ENCODE measurements around the gene IPP.
"Not testable (repeated sequence)": the region's sequence is repeated elsewhere in the genome, so short reads cannot be mapped to it uniquely, and the experiment has no call there.

Gene IPP

DNA sequence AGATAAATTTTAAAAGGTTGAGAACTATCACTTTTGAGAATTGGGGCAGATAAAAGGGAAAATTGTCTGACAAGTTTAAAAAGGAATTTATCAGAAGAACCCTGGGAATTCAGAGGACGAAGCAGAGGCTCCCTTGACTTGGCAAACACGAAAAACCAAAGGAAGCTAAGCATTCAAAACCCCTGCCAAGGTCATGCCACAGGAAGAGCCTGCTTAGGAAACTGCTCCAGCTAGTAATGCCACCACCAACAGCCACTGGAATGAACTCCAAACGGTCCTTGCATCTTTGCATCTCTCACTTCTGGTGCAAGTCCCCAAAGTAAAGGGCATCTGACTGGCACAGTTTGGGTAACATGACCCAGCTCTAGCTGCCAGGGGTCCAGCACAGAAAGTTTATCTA is 71.3 kb downstream of the IPP start:
- DNase-seq = no peak

DNA sequence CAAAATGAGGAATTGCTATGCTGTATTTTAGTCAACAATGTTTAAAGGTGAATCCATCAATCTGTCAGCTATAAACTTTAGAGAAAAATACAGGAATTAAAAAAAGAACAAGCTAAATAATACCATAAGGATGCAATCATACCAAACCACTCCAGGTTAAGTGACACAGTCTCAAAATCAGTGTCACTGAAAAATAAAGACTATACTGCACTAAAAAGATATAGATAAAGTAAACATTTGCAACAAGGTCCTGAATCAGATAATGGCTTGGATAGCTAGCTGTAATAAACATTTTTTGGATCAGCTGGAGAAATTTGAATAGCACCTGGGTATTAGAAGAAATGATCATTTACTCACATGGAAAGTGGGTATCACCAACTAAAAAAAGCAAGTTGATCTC is 72.0 kb downstream of the IPP start:
- DNase-seq = no peak

DNA sequence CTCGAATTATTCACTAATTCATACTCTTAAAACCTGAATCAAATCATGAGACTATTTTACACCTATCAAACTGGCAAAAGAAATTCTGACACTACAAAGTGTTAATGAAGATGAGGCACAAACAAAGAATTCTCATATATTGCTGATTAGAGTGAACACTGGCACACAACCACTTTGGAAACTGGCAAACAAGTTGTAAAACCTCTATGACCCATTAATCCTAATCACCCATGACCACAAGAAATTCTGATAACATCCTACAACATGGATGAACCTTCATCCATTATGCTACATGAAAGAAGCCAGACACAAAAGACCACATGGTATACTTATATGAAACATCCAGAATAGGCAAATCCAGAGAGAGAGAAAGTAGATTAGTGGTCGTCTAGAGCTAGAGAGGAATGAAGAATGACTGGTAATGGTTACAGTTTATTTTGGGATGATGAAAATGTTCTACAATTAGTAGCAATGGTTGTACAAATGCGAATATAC is 72.7 kb downstream of the IPP start:
- DNase-seq = no peak

DNA sequence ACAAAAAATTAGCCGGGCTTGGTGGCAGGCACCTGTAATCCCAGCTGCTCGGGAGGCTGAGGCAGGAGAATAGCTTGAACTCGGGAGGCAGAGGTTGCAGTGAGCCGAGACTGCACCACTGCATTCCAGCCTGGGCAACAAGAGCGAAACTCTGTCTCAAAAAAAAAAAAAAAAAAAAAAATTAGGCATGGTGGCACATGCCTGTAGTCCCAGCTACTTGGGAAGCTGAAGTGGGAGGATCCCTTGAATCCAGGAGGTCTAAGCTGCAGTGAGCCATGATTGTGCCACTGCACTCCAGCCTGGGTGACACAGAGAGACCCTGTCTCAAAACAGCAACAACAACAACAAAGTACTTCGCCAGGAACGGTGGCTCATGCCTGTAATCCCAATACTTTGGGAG is 73.9 kb downstream of the IPP start:
- DNase-seq = not testable (repeated sequence)

DNA sequence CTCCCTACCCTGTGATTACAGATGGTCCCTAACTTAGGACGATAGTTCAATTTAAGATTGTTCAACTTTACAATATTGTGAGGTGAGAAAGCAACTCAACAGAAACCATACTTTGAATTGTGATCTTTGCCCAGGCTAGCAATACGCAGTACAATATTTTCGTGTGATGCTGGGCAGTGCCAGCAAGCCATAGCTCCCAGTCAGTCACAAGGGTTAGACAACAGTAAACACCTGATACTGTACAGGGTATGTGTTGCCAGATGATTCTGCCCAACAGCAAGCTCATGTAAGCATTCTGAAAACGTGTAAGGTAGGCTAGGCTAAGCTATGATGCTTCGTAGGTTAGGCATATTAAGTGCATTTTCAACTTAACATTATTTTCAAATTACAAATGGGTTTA is 76.0 kb downstream of the IPP start:
- no peak for DNase-seq

DNA sequence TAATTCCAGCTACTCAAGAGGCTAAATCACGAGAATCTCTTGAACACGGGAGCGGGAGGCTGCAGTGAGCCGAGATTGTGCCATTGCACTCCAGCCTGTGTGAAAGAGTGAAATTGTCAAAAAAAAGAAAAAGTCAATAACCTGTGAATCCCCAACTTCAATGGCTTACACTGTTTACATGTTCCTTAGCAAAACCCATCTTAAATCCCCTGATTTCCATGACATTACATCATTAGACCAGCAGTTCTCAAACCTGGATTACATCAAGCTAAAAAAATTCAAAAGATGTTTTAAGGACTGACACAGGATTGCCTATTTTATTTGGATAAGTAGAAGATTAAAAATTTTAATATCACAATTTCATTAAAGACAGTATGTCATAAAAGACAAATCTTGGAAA is 76.5 kb downstream of the IPP start:
- no peak for DNase-seq

DNA sequence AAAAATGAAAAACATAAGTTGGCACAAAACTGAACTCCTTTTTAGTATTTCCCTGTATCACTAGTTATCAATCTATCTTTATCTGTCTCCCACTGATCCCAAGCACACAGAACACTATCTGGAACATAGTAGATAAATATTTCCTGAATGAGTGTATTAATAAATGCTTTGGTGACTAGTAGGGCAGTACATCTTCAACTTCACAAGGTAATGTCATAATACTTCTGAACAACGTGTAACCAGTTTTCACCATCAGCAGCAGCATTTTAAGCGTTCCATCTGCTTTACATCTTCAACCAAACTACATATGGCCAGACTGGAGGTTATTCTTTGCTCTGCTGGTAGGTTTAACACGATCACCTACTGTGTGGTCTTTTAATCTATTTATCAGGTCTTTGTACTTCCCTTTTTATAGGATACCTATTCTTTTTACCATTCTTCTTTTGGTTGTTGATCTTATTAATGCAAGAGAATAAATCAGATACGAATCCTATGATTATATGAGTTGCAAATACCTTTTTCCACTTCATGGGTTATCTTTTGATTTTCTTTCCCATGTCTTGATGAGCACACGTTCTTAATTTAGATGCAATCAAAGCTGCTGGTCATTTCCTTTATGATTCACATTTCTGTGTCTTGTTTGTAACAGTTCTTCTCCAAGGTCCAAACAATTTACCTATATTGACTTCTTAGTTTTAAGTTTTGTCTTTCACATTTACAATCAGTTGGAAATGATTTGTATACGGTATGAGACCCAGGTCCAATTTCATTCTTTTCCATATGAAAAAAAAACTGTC is 80.4 kb downstream of the IPP start:
- no peak for DNase-seq

DNA sequence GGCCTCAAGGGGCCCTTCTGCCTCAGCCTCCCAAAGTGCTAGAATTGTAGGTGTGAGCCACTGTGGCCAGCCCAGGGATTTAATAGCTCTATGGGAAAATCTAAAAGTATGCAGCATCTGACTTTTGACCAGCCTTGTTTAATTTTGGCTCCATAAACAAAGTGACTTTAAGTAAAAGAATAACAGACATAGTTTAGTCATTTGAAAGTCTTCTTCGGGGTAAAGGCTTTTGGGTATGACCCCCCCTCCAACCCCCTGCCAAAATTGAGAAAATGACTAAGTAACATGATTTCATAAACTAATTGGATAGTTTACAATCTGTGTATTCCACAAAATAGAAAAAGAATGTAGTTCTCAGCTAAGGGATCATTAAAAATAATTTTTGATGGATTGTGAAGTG is 81.1 kb downstream of the IPP start:
- DNase-seq = no peak

DNA sequence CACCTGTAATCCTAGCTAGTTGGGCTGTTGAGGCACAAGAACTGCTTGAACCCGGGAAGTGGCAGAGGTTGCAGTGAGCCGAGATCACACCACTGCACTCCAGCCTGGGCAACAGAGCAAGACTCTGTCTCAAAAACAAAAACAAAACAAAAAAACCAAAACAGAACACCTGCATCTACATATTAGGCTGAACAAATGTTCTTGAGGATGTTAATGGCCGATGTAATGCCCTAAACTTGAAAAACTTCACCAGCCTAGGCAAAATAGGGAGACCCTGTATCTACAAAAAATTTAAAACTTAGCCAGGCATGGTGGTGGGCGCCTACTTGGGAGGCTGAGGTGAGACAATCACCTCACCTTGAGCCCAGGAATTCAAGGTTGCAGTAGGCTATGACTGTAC is 81.9 kb downstream of the IPP start:
- DNase-seq = no peak

DNA sequence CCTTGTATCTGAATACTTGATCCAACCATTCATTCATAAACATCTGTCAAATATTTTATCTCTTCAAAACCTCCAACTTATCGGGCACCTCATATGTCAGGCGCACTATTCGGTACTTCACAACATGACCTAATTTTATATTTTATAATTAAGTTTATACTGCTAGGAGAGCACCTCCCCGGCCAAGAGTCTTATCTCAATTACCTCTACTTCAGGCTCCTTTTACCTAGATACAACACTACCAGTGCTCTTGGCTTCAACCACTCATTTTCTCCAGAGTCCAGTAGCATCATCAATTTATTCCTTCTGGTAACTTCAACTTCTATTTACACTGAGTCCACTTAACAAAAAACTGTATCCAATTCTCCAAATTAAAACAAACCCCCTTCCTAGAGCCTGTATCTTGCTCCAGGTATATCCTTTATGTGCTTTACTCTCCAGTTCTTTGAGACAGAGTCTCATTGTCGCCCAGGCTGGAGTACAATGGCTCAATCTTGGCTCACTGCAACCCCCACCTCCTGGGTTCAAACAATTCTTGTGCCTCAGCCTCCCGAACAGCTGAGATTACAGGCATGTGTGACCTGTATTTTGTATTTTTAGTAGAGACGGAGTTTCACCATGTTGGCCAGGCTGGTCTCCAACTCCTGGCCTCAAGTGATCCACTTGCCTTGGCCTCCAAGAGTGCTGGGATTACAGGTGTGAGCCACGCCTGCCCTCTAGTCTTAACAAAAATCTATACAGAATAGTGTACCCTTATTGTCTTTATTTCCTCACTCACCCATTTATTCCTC is 82.9 kb downstream of the IPP start:
- no peak for DNase-seq

DNA sequence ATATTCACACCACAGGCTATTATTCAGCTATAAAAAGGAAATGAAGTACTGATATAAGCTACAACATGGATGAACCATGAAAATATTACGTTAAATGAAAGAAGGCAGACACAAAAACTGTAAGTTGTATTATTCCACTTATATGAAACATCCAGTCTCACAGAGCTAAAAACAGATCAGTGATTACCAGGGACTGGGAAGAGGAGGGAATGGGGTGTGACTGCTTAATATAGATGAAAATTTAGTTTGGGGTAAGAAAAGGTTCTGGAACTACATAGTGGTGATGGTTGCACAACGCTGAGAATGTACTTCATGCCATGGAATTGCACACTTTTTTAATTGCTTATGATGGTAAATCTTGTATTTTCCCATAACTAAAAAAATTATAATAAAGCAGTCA is 83.6 kb downstream of the IPP start:
- no peak for DNase-seq

DNA sequence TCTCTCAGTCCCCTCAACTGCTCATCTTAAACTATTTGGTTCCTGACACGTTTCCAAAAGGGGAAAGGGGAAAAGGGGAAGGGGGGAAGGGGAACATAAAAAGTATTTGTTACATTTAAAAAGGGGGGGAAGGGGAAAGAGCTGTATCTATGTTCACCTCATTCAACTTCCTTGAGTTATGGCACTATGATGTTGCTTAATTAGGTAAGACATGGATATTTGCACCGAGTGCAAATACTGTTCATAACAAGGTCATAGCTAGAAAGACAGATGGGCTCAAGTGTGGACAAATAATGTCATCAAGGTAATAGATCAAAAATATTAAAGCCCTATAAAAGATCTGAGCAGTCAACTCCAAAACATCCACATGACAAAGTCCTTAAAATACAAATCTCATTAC is 90.1 kb downstream of the IPP start:
- no peak for DNase-seq

DNA sequence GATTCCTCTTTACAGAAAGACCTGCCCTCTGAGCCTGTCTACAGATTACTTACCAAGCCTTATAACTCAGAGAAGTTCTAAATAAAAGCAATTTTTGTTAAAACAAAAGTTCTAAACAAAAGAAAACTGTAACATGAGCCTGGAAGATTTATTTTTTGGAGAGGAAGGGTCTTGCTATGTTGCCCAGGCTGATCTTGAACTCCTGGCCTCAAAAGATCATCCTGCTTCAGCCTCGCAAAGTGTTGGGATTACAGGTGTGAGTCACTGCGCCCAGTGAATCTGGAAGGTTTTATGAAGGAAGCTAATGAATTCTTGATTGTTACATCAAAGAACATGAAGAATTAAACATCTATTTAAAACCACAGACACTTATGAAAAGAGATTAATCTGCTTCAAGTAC is 91.2 kb downstream of the IPP start:
- DNase-seq = no peak

DNA sequence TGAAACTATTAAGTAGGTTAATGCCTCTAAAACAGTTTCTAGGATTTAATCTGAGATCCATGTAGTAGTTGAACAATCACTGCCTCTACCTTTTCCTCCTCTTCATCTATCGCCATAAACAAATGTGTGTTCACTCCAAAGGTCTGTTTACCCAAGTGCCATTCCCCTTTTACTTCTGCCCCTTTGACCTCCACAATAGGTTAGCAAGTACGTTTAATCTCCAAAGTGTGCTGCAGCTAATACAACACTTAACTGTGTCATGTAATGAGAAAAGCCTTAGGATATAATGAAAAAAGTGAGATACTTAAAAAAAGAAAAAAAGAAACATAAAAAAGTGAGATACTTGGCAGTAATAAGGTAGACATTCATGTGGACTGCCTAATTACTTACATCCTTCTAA is 92.3 kb downstream of the IPP start:
- DNase-seq = no peak

DNA sequence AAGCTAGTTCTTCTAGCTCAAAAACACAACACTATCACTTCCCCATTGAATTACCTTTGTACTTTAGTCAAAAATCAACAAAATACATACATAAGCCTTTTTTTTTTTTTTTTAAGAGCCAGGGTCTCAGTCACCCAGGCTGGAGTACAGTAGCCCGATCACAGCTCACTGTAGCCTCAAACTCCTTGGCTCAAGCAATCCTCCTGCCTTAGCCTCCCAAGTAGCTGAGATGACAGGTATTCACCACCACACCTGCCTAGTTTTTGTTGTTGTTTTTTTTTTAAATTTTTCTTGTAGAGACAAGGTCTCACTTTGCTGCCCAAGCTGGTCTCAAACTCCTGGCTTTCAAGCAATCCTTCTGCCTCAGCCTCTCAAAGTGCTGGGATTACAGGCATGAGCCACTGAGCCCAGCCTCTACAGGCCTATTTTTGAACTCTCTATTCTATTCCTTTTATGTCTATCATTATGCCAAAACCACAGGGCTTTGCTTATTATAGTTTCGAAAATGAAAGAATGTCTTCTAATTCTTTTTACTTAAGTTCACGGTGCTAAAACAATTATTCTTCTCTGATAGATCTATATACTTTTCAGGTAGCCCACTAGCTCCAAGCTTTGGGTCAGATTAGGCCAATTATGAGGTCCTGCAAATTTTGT is 93.8 kb downstream of the IPP start:
- DNase-seq = no peak

DNA sequence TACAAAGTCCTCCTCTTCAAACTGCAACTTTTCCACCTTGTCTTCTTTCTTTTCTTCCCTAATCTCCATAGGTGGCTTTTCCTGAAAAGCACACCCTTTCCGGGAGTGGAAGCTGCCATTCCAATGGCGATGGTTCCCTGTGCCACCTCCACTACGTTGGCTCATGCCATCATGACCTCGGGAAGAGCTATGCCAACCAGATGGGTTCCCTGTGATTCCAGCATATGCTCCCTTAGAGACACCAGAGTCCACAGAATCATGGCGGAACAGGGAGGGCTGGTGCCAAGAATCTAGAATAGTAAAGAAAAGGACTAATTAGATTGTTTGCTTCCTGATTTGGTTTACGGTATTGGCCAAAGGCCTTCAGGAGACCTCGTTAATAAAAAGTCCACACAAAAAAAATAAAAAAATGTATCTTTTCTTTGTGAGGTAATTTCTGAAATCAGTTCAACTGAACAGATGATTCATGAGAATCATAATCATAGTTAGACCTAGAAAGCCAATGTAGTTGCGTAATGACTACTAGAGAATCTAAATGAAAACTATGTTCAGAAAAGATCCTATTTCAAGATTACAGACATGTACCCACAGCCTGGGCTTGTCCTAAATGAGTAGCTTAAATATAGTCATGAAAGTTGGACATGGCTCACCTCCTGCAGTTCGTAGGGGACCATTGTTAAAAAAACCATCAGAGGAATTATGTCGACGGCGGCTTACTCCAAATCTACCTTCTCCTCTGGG is 95.7 kb downstream of the IPP start:
- no peak for DNase-seq

Data from NCI-H446 treated with DMSO at 0.1 percent for 48 hours (cell line).